HCT116 (cell line): Measurements from ENCODE around the gene PPEF2. TPM values are rescaled to one million over a fixed set of nuclear protein-coding genes. Genes with fewer than 3 reads are reported as not detected.
"Not testable (repeated sequence)": the region's sequence is repeated elsewhere in the genome, so short reads cannot be mapped to it uniquely, and the experiment has no call there.

ENCODE experiments used
- ATAC-seq: fragments of 200-7000 bp; cut with Tn5 transposase; 2 replicates; pipeline ENCODE4 v1.9.1; 2020; ENCODE audit warnings: mild to moderate bottlenecking, moderate library complexity
- BruUV-seq: library from RNA; stranded (reverse); fragments of 400-500 nt; replicated peaks from 2 replicates; lab custom pipeline; 2021; lab: Mats Ljungman, UMichigan
- CTCF ChIA-PET: fragments of 300-600 bp; sonication (Branson Sonifier 250); formaldehyde crosslinking; loops from one replicate; lab custom pipeline; 2021; ENCODE audit warnings: antibody characterized with exemption; lab: Charles Lee
- POLR2A ChIA-PET: fragments of 300-600, 350-600 bp; sonication (Branson Sonifier 250); formaldehyde crosslinking; loops from one replicate; lab custom pipeline; 2021; ENCODE audit warnings: antibody characterized with exemption; lab: Charles Lee
- RAD21 ChIA-PET, 2 experiments: fragments of 300-600 bp; sonication (Branson Sonifier 250); formaldehyde crosslinking; loops; one replicate each; lab custom pipeline; 2023; ENCODE audit warnings: low total read pairs in 2 of 2; ENCODE audit not compliant: uncharacterized antibody in 2 of 2, unreplicated experiment in 2 of 2, low non-redundant PET in 1 of 2; lab: Charles Lee
- DNase-seq: peaks from one replicate; pipeline ENCODE4 v3.0.0-alpha.2; 2010; ENCODE audit warnings: low read depth, low spot score
- H2AFZ ChIP-seq: fragments of 200-600 bp; shearing (Covaris generic), sonication (generic); 2 replicates; pipeline ENCODE4 v1.6.1; 2017; ENCODE audit warnings: low read depth, mixed run types, mixed read lengths, antibody characterized with exemption, low read length; ENCODE audit not compliant: poor library complexity, severe bottlenecking
- H3K27ac ChIP-seq: 2 replicates; pipeline ENCODE4 v1.5.1; 2012; ENCODE audit warnings: low read depth, low read length
- H3K27me3 ChIP-seq: fragments of 200-600 bp; sonication (generic); 2 replicates; pipeline ENCODE4 v1.6.1; 2016; ENCODE audit warnings: mixed run types, low read length, mixed read lengths; ENCODE audit not compliant: insufficient read depth
- H3K36me3 ChIP-seq, 2 experiments: fragments of 200-500 bp in 1 of 2; fragments of 200-600 bp in 1 of 2; sonication (Bioruptor generic) in 1 of 2; sonication (generic) in 1 of 2; 2 replicates each; pipeline versions ENCODE4 v1.5.1 to v1.6.1; 2014 to 2016; ENCODE audit warnings: low read length in 2 of 2, inconsistent platforms in 1 of 2, mixed read lengths in 1 of 2, mixed run types in 1 of 2; ENCODE audit not compliant: insufficient read depth in 2 of 2, control insufficient read depth in 1 of 2
- H3K4me1 ChIP-seq, 2 experiments: fragments of 200-600 bp in 1 of 2; sonication (generic) in 1 of 2; 2 replicates each; pipeline versions ENCODE4 v1.5.1 to v1.6.1; 2012 to 2017; ENCODE audit warnings: low read length in 2 of 2, inconsistent platforms in 1 of 2, mild to moderate bottlenecking in 1 of 2, mixed read lengths in 1 of 2, mixed run types in 1 of 2, moderate library complexity in 1 of 2; ENCODE audit not compliant: insufficient read depth in 2 of 2, control insufficient read depth in 1 of 2
- H3K4me2 ChIP-seq: fragments of 200-600 bp; sonication (generic); 2 replicates; pipeline ENCODE4 v1.6.1; 2017; ENCODE audit warnings: mixed run types, low read length, mixed read lengths
- H3K4me3 ChIP-seq, 2 experiments: fragments of 200-600 bp in 1 of 2; sonication (generic) in 1 of 2; replicated peaks in 1 of 2; 2 replicates each; pipeline ENCODE4 v1.5.1; 2011 to 2016; ENCODE audit warnings: low read length in 2 of 2, control low read depth in 1 of 2, low read depth in 1 of 2, mild to moderate bottlenecking in 1 of 2, mixed read lengths in 1 of 2, mixed run types in 1 of 2
- H3K79me2 ChIP-seq: fragments of 200-600 bp; sonication (generic); 2 replicates; pipeline ENCODE4 v1.6.1; 2017; ENCODE audit warnings: mild to moderate bottlenecking, mixed run types, low read length, moderate library complexity, mixed read lengths; ENCODE audit not compliant: insufficient read depth
- H3K9ac ChIP-seq: fragments of 200-600 bp; sonication (generic); 2 replicates; pipeline ENCODE4 v1.6.1; 2016; ENCODE audit warnings: low read length, mixed read lengths
- H3K9me2 ChIP-seq: fragments of 200-600 bp; sonication (generic), shearing (Covaris generic); 2 replicates; pipeline ENCODE4 v1.6.1; 2017; ENCODE audit warnings: mixed run types, mild to moderate bottlenecking, moderate library complexity; ENCODE audit not compliant: insufficient read depth
- H3K9me3 ChIP-seq, 2 experiments: fragments of 200-500 bp in 1 of 2; fragments of 200-600 bp in 1 of 2; sonication (Bioruptor generic) in 1 of 2; sonication (generic) in 1 of 2; 2 replicates each; pipeline ENCODE4 v1.6.1; 2014 to 2017; ENCODE audit warnings: low read length in 2 of 2, mixed read lengths in 2 of 2, inconsistent platforms in 1 of 2, low read depth in 1 of 2, mild to moderate bottlenecking in 1 of 2, mixed run types in 1 of 2, moderate library complexity in 1 of 2; ENCODE audit not compliant: control insufficient read depth in 1 of 2, insufficient read depth in 1 of 2
- H4K20me1 ChIP-seq: fragments of 200-600 bp; sonication (generic), shearing (Covaris generic); 2 replicates; pipeline ENCODE4 v1.6.1; 2017; ENCODE audit warnings: mixed run types, mild to moderate bottlenecking, moderate library complexity; ENCODE audit not compliant: insufficient read depth
- CTCF ChIP-seq, 3 experiments: fragments of 200-600 bp in 1 of 3; sonication (generic) in 1 of 3; IDR thresholded peaks in 2 of 3; conservative IDR thresholded peaks in 1 of 3; 2 replicates each; pipeline ENCODE4 v1.5.1; 2012 to 2017; ENCODE audit warnings: low read depth in 2 of 3, low read length in 2 of 3, antibody characterized with exemption in 1 of 3, borderline replicate concordance in 1 of 3, control low read depth in 1 of 3, mild to moderate bottlenecking in 1 of 3, mixed read lengths in 1 of 3, mixed run types in 1 of 3, moderate library complexity in 1 of 3; ENCODE audit not compliant: insufficient read depth in 1 of 3
- JUND ChIP-seq: IDR thresholded peaks from 2 replicates; pipeline ENCODE4 v1.6.1; 2012
- ZBTB33 ChIP-seq: IDR thresholded peaks from 2 replicates; pipeline ENCODE4 v1.6.1; 2011; ENCODE audit warnings: mild to moderate bottlenecking, low read length, moderate library complexity; ENCODE audit not compliant: insufficient replicate concordance; ENCODE audit errors: extremely low read depth
- ZFX ChIP-seq: fragments of 450-650 bp; IDR thresholded peaks from 2 replicates; pipeline ENCODE4 v1.6.1; 2017
- intact Hi-C: fragments of 100-400 bp; cut with micrococcal nuclease; formaldehyde crosslinking; loops from 2 replicates; pipeline ENCODE4 v1.10.0; 2022
- total RNA-seq: library from RNA; stranded (reverse); gene quantifications from one replicate; pipeline ENCODE4 v1.2.1, GENCODE V29; 2021; ENCODE audit not compliant: unreplicated experiment

Gene PPEF2
- total RNA-seq, 1 experiment from 2014 or later, result not detected

GRCh38 chr4:75930152-75930551 lies 27.9 kb upstream of the PPEF2 start (continued):
- TF ChIP-seq CTCF (IDR thresholded peaks at IDR 0.05 in 2 of 3, conservative IDR thresholded peaks at IDR 0.05 in 1 of 3; ENCODE audit: borderline replicate concordance in 1 of 3, insufficient read depth in 1 of 3, low read depth in 2 of 3, low read length in 2 of 3) (no peak), JUND (no peak), ZFX (no peak), ZBTB33 (no peak)

- not testable (repeated sequence) for DNase-seq, BruUV-seq
- CTCF ChIA-PET, result interaction anchor here (0.6 kb wide), 1 partner anchor 8 kb away, joined by 3 read pairs; no protein-coding TSS in a partner anchor
Measured at GRCh38 chr4:75924916-75925315, 22.7 kb upstream of the PPEF2 start.

More at GRCh38 chr4:75924916-75925315, 22.7 kb upstream of the PPEF2 start:
- H3K9me2 ChIP-seq, RAD21 ChIA-PET, H3K27me3 ChIP-seq, H3K27ac ChIP-seq, H2AFZ ChIP-seq, H3K4me3 ChIP-seq, intact Hi-C loops, POLR2A ChIA-PET, H3K79me2 ChIP-seq, H3K9me3 ChIP-seq, H3K36me3 ChIP-seq, ATAC-seq, H3K9ac ChIP-seq, H4K20me1 ChIP-seq, H3K4me2 ChIP-seq: not testable (repeated sequence)
- H3K4me1 ChIP-seq, result peaks cover 4 to 11% of the 10 kb centered on the region in 2 experiments; a peak in 2 of 4 replicates
